Urinary bladder (tissue), 4 donors: ENCODE results near the gene DDRGK1. TPM values are rescaled to one million over a fixed set of nuclear protein-coding genes. Genes with fewer than 3 reads are reported as not detected.
"Not testable (repeated sequence)": the region's sequence is repeated elsewhere in the genome, so short reads cannot be mapped to it uniquely, and the experiment has no call there.

Experiments used
- DNase-seq: peaks from one replicate; pipeline ENCODE4 v3.0.0-alpha.2; 2015; ENCODE audit errors: extremely low spot score
- H3K27ac ChIP-seq: one replicate; pipeline ENCODE4 v1.5.1; 2013; ENCODE audit warnings: low read depth, mild to moderate bottlenecking, moderate library complexity
- H3K36me3 ChIP-seq: one replicate; pipeline ENCODE4 v1.6.1; 2013; ENCODE audit warnings: mild to moderate bottlenecking, moderate library complexity; ENCODE audit not compliant: insufficient read depth
- H3K4me1 ChIP-seq: one replicate; pipeline ENCODE4 v1.6.1; 2013; ENCODE audit warnings: mild to moderate bottlenecking, moderate library complexity; ENCODE audit not compliant: insufficient read depth
- H3K4me3 ChIP-seq: one replicate; pipeline ENCODE4 v1.5.1; 2013; ENCODE audit warnings: low read depth, low read length
- WGBS: extraction: QIAGEN DNeasy Blood & Tissue Kit; methylation state at CpG from one replicate; pipeline ENCODE4 v1.1.7; 2013; 5-methylcytosine and 5-hydroxymethylcytosine counted together
- polyA plus RNA-seq: library from polyadenylated mRNA; stranded (reverse); fragments of 200-250 nt; gene quantifications from one replicate; pipeline ENCODE4 v1.2.3, GENCODE V29; 2013
- total RNA-seq: library from RNA; depleted of rRNA; stranded (reverse); fragments of >200 nt; gene quantifications from one replicate; pipeline ENCODE4 v1.2.3, GENCODE V29; 2014
- donor health status: healthy with polysubstance abuse.
- donor health status: healthy.

Gene DDRGK1
- total and polyA plus RNA-seq, 2 donors = 14.8 to 76.3 TPM

DNA sequence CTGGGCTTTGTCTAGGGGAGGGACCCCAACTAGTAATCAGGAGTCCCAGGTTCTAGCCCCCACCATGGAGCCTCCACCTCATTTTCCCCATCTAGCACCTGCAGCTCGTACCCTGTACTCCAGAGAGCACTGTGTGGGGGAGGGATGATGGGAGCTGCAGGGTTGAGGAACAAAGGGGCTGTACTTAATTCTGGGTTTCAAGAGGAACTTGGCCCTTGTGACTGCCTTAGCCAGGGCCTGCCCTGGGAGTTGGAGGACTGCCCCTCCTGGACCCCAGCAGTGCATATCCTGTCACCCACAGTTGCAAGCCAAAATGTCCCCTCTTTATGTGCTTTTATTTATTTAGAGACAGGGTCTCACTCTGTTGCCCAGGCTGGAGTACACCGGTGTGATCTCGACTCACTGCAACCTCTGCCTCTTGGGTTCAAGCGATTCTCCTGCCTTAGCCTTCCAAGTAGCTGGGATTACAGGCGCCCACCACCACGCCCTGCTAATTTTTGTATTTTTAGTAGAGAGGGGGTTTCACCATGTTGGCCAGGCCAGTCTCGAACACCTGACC, 11.0 kb upstream of the DDRGK1 start:
- H3K27ac ChIP-seq, H3K36me3 ChIP-seq, H3K4me1 ChIP-seq, DNase-seq, H3K4me3 ChIP-seq: not testable (repeated sequence)
- WGBS = 96% methylated on average over 7 of the region's 7 CpGs

GRCh38 chr20:3213226-3213625, 8.7 kb upstream of the DDRGK1 start:
- WGBS = 94% methylated on average over 7 of the region's 7 CpGs
- Histone ChIP-seq H3K4me1 (peaks cover 2% of the 10 kb centered on the region), H3K4me3 (no peak overlapping the region), H3K36me3 (peaks cover 2% of the 10 kb centered on the region), H3K27ac (no peak overlapping the region)
- no peak for DNase-seq

DNA sequence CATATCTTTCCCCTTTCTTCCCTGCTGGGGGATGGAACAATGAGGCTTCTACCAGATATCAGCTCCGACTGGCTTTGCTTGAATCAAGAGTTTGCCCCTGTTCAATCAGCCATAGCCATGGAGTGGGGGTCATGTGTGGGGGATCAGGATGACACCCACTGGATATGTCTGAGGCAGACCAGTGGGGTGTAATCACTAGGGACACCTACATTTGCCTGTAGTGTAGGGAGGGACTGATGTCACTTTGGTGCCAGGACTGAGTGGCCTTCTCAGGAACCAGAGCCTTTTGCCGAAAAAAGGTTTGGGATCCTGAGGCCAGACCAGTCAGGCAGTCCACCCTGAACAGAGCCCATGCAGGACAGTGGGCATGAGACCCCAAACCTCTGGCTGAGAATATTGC, 5.9 kb upstream of the DDRGK1 start:
- Histone ChIP-seq H3K4me1 (peaks cover 2% of the 10 kb centered on the region), H3K27ac (no peak overlapping the region), H3K36me3 (peaks cover 2% of the 10 kb centered on the region), H3K4me3 (no peak overlapping the region)
- DNase-seq = no peak
- WGBS = 72% methylated on average over 2 of the region's 2 CpGs

GRCh38 chr20:3209946-3210317, 5.5 kb upstream of the DDRGK1 start:
- peaks cover 2% of the 10 kb centered on the region for H3K4me1 ChIP-seq
- no peaks in the 10 kb centered on the region for H3K36me3 ChIP-seq
- no peak for DNase-seq
- peak overlapping the region; percentile 82 for H3K4me3 ChIP-seq
- H3K27ac ChIP-seq = no peak overlapping the region
- 1% methylated on average over 10 of the region's 10 CpGs for WGBS

GRCh38 chr20:3209257-3209945, 4.9 kb upstream of the DDRGK1 start, which contains the start of gene ITPA:
ITPA (plus strand) TSS chr20:3209498; CDS start chr20:3209552, 54 bp downstream.
- no peak for DNase-seq
- Histone ChIP-seq H3K4me1 (peaks cover 2% of the 10 kb centered on the region), H3K4me3 (peak within 1 kb of the TSS; percentile 82), H3K27ac (peak within 1 kb of the TSS; percentile 84), H3K36me3 (no peaks in the 10 kb centered on the region)
- WGBS = under 1% methylated on average over 48 of the region's 48 CpGs

DNA sequence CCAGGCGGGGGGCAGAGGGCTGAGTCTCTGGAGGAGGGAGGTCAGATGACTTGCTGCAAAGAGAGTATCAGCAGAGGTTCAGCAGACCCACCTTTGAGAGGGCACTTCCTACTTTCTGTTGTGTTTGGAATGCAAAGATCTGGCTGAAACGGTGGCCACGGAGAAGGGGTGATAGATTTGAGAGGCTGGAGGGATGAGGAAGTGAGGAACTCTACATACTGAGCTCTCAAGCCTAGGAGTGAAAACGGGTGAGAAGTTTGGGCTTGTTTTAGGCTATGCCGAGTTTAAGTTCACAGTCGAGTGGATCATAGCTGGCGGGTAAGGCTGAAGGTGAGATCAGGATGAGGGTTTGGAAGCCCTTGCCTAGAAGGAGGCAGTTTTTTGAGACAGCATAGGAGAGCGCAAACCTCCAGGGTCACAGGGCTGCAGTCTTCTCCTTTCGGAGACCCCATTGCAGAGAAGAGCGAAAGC, 4.3 kb upstream of the DDRGK1 start:
- Histone ChIP-seq H3K4me1 (peaks cover 2% of the 10 kb centered on the region), H3K27ac (peak overlapping the region; percentile 84), H3K36me3 (no peaks in the 10 kb centered on the region), H3K4me3 (peak overlapping the region; percentile 82)
- DNase-seq = no peak
- 3% methylated on average over 10 of the region's 10 CpGs for WGBS

DNA sequence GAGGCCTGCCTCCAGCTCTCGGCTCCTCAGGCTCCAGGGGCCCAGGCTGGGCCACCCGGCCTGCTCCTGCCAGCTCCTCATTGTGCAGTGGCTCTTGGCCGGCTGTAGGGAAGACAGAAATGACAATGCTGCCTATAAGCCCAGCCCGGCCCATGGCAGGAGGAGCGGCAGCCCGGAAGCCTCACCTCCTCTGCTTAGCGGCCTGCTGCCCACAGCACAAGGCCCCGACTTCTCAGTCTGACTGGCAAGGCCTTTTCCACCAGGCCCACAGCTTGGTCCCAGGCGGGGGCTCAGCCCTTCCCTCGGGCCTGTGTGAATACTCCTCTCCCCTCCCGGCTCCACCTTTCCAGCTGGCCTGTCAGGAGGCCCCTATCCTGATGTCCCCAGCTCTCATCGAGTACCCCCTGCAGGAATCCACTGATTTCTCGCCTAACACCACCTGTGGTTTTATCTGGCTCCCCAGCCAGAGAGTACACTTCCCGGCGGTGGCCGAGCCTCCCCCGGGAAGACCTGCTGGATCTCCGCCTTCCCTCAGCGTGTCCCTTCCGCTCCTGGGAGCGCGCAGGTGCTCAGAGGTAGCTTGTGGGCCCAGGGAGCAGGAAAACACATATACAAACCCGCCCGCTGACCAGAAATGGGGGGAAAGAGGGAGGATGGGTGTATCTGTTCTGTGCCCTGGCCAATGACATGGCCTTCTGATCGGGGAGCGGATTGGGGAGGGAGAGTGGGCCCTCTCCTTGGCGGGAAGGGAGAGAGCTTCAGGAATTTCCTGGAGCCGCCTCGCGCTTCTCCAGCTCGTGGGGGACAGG, 963 bp downstream of the DDRGK1 start:
- H3K4me3 ChIP-seq = peak overlapping the region; percentile 82
- peak overlapping the region; percentile 68 for H3K27ac ChIP-seq
- H3K4me1 ChIP-seq = peaks cover 1% of the 10 kb centered on the region
- WGBS = 19% methylated on average over 31 of the region's 31 CpGs
- peaks cover 2% of the 10 kb centered on the region for H3K36me3 ChIP-seq
- no peak for DNase-seq

DNA sequence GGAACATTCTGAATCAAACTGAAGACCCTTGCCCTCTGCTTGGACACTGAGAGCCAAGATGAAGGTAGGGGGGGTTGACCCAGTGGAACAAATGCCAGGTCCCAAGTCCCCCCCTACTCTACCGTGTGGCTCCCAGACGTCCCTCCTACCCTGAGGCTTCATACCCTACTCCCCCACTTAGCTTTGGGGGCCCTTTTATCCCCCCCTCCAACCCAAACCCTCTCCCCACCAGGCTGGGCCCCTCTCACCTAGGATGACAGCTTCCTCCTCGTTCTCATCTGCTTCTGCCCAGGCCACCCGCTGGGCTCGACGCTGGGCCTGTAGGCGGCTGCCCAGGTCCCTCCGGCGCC, 1.5 kb downstream of the DDRGK1 start:
- peaks cover 2% of the 10 kb centered on the region for H3K36me3 ChIP-seq
- H3K4me3 ChIP-seq = peak overlapping the region; percentile 82
- H3K4me1 ChIP-seq = no peaks in the 10 kb centered on the region
- WGBS = 56% methylated on average over 9 of the region's 9 CpGs
- no peak for DNase-seq
- no peak overlapping the region for H3K27ac ChIP-seq

DNA sequence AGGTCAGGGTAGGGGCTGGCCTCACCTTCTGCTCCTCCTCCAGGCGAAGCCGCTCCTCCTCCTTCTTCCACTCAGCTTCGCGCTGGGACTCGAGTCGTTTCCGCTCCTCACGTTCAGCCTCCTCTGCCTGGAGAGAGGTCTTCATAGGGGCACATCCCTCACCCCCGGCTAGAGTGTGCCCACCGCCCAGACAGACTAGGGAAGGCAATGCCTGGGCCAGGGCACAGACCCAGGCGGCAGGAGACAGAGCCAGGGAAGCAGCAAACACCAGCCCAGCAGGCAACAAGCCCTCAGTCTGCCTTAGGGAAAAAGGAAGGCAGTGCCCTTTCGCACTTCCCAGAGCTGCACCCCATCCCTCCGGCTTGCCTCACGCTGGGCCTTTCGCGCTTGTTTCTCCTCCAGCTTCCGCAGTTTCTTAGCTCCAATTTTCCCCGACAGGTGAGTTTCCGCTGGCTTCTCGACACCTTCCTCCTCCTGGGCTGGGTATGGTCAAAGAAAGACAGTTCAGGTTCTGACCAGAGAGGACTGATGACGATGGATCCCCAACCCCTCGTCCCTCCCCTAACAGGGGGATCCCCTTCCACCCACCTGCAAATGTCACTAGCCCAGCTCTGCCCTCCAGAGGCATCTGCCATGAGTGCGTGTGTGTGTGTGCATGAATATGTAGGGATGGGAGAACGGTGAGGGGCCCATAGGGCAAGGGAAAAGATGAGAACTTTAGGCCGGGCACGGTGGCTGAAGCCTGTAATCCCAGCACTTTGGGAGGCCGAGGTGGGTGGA, 4.3 kb downstream of the DDRGK1 start:
- WGBS = 92% methylated on average over 27 of the region's 27 CpGs
- H3K36me3 ChIP-seq = peaks cover 2% of the 10 kb centered on the region

GRCh38 chr20:3199206-3199605, 5.3 kb downstream of the DDRGK1 start:
- Histone ChIP-seq H3K27ac (no peak overlapping the region), H3K4me3 (no peak overlapping the region), H3K36me3 (peaks cover 2% of the 10 kb centered on the region), H3K4me1 (no peaks in the 10 kb centered on the region)
- DNase-seq = no peak
- 48% methylated on average over 2 of the region's 2 CpGs for WGBS

More for the DNA sequence above, 4.3 kb downstream of the DDRGK1 start:
- Histone ChIP-seq H3K4me1 (no peaks in the 10 kb centered on the region), H3K4me3 (no peak overlapping the region), H3K27ac (no peak overlapping the region)
- DNase-seq = no peak

- no peak for DNase-seq
- 90% methylated on average over 7 of the region's 7 CpGs for WGBS
- Histone ChIP-seq H3K4me3 (no peak overlapping the region), H3K27ac (no peak overlapping the region), H3K4me1 (no peaks in the 10 kb centered on the region), H3K36me3 (peaks cover 2% of the 10 kb centered on the region)
Observed at GRCh38 chr20:3195590-3196237, 8.8 kb downstream of the DDRGK1 start.

- Histone ChIP-seq H3K4me3 (no peak overlapping the region), H3K36me3 (no peaks in the 10 kb centered on the region), H3K27ac (no peak overlapping the region), H3K4me1 (no peaks in the 10 kb centered on the region)
- 97% methylated on average over 10 of the region's 10 CpGs for WGBS
- DNase-seq = no peak
Observed at GRCh38 chr20:3194617-3195280, 9.7 kb downstream of the DDRGK1 start.
